ENCODE results near the gene DNASE1. TPM values are rescaled to one million over a fixed set of nuclear protein-coding genes. Genes with fewer than 3 reads are reported as not detected.

DNASE1 gene
- total and polyA plus RNA-seq, 3 experiments from 2014 or later: 5.8 to 15.0 (median 13.5) TPM

DNA sequence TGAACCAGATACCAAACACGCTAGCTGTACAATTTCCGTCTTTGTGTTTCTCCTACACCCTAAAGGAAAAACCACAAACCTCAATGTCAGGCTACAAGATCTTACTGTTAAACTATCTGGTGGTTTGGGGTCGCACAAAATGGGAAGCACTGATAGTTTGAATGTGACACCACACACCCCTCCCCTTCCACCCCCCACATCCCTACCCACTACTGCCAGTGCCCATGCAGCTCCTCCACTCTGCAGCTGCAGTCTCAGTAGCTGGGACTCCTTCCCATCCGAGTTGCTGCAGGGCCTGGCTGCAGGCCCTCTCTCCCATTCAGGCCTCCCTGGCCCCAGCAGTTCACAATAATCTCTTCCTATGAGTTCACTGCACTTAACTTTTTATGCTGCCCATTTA, 44.5 kb downstream of the DNASE1 start:
- H3K4me1 Mint-ChIP-seq: peaks cover 4 to 10% (median 6%) of the 10 kb centered on the region in 3 donors
- no peaks in the 10 kb centered on the region for H3K27me3 Mint-ChIP-seq
- DNase-seq: peak in 1 of 5 donors; percentile 18
- CTCF ChIA-PET: interaction anchor here (1.3 kb wide), 1 partner anchor 8 kb away, joined by 3 read pairs; no protein-coding TSS in a partner anchor
- no peaks in the 10 kb centered on the region for H3K9me3 Mint-ChIP-seq
- H3K27ac Mint-ChIP-seq: no peak overlapping the region
- no peaks in the 10 kb centered on the region for H3K27me3 ChIP-seq (ENCODE audit: insufficient read depth, low read length, poor library complexity, severe bottlenecking)
- POLR2A ChIA-PET: no interaction called here
- no peak overlapping the region for H3K4me3 Mint-ChIP-seq
- H3K4me1 ChIP-seq (ENCODE audit: insufficient read depth, low read length): peaks cover 6% of the 10 kb centered on the region
- no peaks in the 10 kb centered on the region for H3K36me3 ChIP-seq (ENCODE audit: insufficient read depth, low read length)
- H3K36me3 Mint-ChIP-seq: peaks cover 0 to 19% (median 5%) of the 10 kb centered on the region in 3 donors
- no peaks in the 10 kb centered on the region for H3K9me3 ChIP-seq (ENCODE audit: low read length)
- H3K4me3 ChIP-seq (ENCODE audit: low read length): no peak overlapping the region
- no peak overlapping the region for H3K27ac ChIP-seq (ENCODE audit: low read depth, low read length)

DNA sequence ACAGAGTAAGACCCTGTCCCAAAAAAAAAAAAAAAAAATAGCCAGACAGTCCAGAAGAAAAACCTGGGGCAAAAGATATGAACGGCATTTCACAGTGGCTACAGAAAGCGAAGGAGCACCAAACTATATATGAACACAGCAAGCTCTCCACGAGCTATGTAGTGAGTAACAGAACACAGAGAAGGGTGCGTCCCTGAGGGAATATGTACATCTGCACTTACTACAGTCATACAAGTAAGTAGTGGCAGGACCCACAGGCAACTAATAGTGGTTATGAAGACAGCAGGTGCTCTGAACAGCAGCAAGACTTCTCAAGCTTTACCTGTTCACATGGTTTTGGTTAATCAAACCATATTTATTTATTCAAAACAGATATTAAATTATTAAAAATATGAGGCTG, 47.0 kb downstream of the DNASE1 start:
- DNase-seq: no peak
- peaks cover 0 to 13% (median 4%) of the 10 kb centered on the region in 3 donors for H3K36me3 Mint-ChIP-seq
- H3K27ac Mint-ChIP-seq: no peak overlapping the region
- H3K4me3 Mint-ChIP-seq: no peak overlapping the region
- no peak overlapping the region for H3K27ac ChIP-seq (ENCODE audit: low read depth, low read length)
- POLR2A ChIA-PET: no interaction called here
- H3K9me3 ChIP-seq (ENCODE audit: low read length): no peaks in the 10 kb centered on the region
- peaks cover 5 to 10% (median 10%) of the 10 kb centered on the region in 3 donors for H3K4me1 Mint-ChIP-seq
- H3K27me3 Mint-ChIP-seq: no peaks in the 10 kb centered on the region
- H3K9me3 Mint-ChIP-seq: no peaks in the 10 kb centered on the region
- H3K4me3 ChIP-seq (ENCODE audit: low read length): no peak overlapping the region
- no peaks in the 10 kb centered on the region for H3K36me3 ChIP-seq (ENCODE audit: insufficient read depth, low read length)
- H3K4me1 ChIP-seq (ENCODE audit: insufficient read depth, low read length): peaks cover 6% of the 10 kb centered on the region
- CTCF ChIA-PET: no interaction called here
- H3K27me3 ChIP-seq (ENCODE audit: insufficient read depth, low read length, poor library complexity, severe bottlenecking): no peaks in the 10 kb centered on the region

GRCh38 chr16:3702082-3702481, 47.6 kb downstream of the DNASE1 start:
- no peak overlapping the region for H3K27ac Mint-ChIP-seq
- H3K27ac ChIP-seq (ENCODE audit: low read depth, low read length): no peak overlapping the region
- DNase-seq: no peak
- no peak overlapping the region for H3K4me3 Mint-ChIP-seq
- no peaks in the 10 kb centered on the region for H3K27me3 Mint-ChIP-seq
- H3K4me1 ChIP-seq (ENCODE audit: insufficient read depth, low read length): peaks cover 6% of the 10 kb centered on the region
- no peaks in the 10 kb centered on the region for H3K9me3 ChIP-seq (ENCODE audit: low read length)
- H3K27me3 ChIP-seq (ENCODE audit: insufficient read depth, low read length, poor library complexity, severe bottlenecking): no peaks in the 10 kb centered on the region
- ChIA-PET POLR2A (no interaction called here), CTCF (no interaction called here)
- no peak overlapping the region for H3K4me3 ChIP-seq (ENCODE audit: low read length)
- no peaks in the 10 kb centered on the region for H3K9me3 Mint-ChIP-seq
- H3K36me3 Mint-ChIP-seq: peaks cover 0 to 15% (median 4%) of the 10 kb centered on the region in 3 donors
- H3K4me1 Mint-ChIP-seq: peaks cover 5 to 10% (median 10%) of the 10 kb centered on the region in 3 donors
- H3K36me3 ChIP-seq (ENCODE audit: insufficient read depth, low read length): no peaks in the 10 kb centered on the region

GRCh38 chr16:3706253-3707012, 51.9 kb downstream of the DNASE1 start:
- no peaks in the 10 kb centered on the region for H3K27me3 ChIP-seq (ENCODE audit: insufficient read depth, low read length, poor library complexity, severe bottlenecking)
- H3K27ac ChIP-seq (ENCODE audit: low read depth, low read length): no peak overlapping the region
- Mint-ChIP-seq H3K4me3 (no peak overlapping the region), H3K36me3 (peaks cover 0 to 19% (median 5%) of the 10 kb centered on the region in 3 donors), H3K4me1 (peaks cover 3 to 12% (median 8%) of the 10 kb centered on the region in 3 donors), H3K27ac (no peak overlapping the region), H3K27me3 (no peaks in the 10 kb centered on the region), H3K9me3 (no peaks in the 10 kb centered on the region)
- no peaks in the 10 kb centered on the region for H3K36me3 ChIP-seq (ENCODE audit: insufficient read depth, low read length)
- no peaks in the 10 kb centered on the region for H3K9me3 ChIP-seq (ENCODE audit: low read length)
- no peak for DNase-seq
- ChIA-PET CTCF (no interaction called here), POLR2A (interaction anchor here (0.6 kb wide), 1 partner anchor 11 kb away, joined by 3 read pairs; no protein-coding TSS in a partner anchor)
- H3K4me3 ChIP-seq (ENCODE audit: low read length): no peak overlapping the region
- H3K4me1 ChIP-seq (ENCODE audit: insufficient read depth, low read length): no peaks in the 10 kb centered on the region

Other genes with a start within 250 kb of the DNASE1 start
- gene ZNF597, start 211.2 kb upstream of the DNASE1 start, total RNA-seq: 1 to 10 TPM; 2.4 TPM
- gene ZNF597, start 211.2 kb upstream of the DNASE1 start, polyA plus RNA-seq: 1.3 TPM
- 10 to 100 TPM; 33.1 to 33.9 TPM for gene NAA60, start 211.0 kb upstream of the DNASE1 start, total RNA-seq
- gene NAA60, start 211.0 kb upstream of the DNASE1 start, polyA plus RNA-seq: 65.5 TPM
- not detected for gene C16orf90, start 159.2 kb upstream of the DNASE1 start, total RNA-seq
- not detected for gene C16orf90, start 159.2 kb upstream of the DNASE1 start, polyA plus RNA-seq
- gene CLUAP1, start 153.7 kb upstream of the DNASE1 start, total RNA-seq: 10 to 100 TPM; 15.1 to 17.8 TPM
- gene CLUAP1, start 153.7 kb upstream of the DNASE1 start, polyA plus RNA-seq: 23.3 TPM
- 10 to 100 TPM; 20.5 to 21.3 TPM for gene NLRC3, start 77.3 kb upstream of the DNASE1 start, total RNA-seq
- gene NLRC3, start 77.3 kb upstream of the DNASE1 start, polyA plus RNA-seq: 49.8 TPM
- 10 to 100 TPM; 11.6 to 11.7 TPM for gene SLX4, start 43.1 kb upstream of the DNASE1 start, total RNA-seq
- gene SLX4, start 43.1 kb upstream of the DNASE1 start, polyA plus RNA-seq: 0.63 TPM
- gene TRAP1, start 62.8 kb downstream of the DNASE1 start, total RNA-seq: 100 to 1,000 TPM; 283 to 308 TPM
- 53.5 TPM for gene TRAP1, start 62.8 kb downstream of the DNASE1 start, polyA plus RNA-seq
- 10 to 100 TPM; 48.8 to 51.1 TPM for gene CREBBP, start 226.0 kb downstream of the DNASE1 start, total RNA-seq
- 15.5 TPM for gene CREBBP, start 226.0 kb downstream of the DNASE1 start, polyA plus RNA-seq